HK-2 (cell line): ENCODE data around the gene CDIPT.
A peak's percentile ranks its signal among the peaks of the same experiment; 100 is the strongest.
"Not testable (repeated sequence)": the region's sequence is repeated elsewhere in the genome, so short reads cannot be mapped to it uniquely, and the experiment has no call there.

Experiments
- DNase-seq: peaks from one replicate; pipeline ENCODE4 v3.0.0-alpha.2; 2018; ENCODE audit not compliant: unreplicated experiment

The CDIPT gene

GRCh38 chr16:29862884-29863668 is at the start of gene CDIPT:
TSS of gene CDIPT (minus strand) at chr16:29863226. CDS start at chr16:29862857, 369 bp downstream.
- peak; percentile 85 for DNase-seq

- no peak for DNase-seq
These were observed 49.1 kb upstream of the CDIPT start for GRCh38 chr16:29912087-29912486.

DNA sequence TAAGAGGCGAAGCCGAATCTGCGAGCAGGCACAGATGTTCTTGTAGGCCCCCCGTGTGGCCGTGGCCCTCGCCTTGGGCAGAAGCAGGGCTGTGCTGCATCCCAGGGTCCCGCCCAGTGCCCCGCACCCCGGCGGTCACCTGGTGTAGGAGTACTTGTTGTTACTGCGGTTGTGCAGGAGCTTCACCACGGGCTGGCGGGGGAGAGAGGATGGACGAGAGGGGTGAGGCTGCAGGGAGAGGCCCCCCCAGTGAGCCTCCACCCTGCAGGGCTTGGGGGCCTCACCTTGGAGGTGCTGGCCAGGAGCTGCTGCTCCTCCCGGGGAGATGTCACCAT is 48.6 kb upstream of the CDIPT start:
- DNase-seq, result no peak

DNA sequence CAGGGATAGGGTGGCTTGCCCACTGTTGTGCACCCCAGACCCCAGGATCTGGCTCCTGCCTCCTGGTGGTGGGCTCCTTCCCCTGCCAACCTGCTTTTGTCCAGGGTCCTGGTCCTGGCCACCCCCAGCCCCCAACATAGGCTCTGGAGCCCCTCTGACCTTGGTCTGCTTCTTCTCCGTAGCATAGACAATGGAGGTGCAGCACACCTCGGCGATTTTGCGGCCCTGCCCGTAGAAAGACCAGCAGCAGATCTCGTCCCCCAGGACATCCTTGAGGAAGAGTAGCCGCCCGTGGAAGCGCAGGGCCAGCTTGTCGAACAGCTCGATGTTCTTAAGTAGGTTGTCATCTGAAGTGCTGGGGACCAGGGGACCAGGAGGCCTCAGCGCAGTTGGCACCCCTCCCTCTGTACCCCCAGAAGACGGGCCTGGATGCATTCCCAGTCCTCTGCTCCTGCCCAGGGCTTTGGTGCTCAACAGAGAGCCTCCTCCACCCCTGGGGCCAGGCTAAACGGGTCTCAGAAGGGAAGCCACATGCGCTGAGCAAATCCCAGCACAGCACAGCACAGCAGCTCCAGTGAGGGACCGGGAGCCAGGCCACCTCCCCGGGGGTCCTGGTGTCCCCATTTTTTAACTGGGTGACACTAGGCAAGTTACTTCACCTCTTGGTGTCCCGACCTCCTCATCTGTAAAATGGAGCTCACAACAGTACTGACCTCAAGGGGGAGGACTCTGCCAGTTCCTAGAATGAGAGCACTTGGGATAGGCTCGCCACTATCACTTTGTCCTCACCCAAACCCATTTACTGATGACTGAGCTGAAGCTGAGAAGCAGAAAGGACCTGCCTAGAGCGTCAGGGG is 48.0 kb upstream of the CDIPT start:
- DNase-seq, result no peak

- DNase-seq, result not testable (repeated sequence)
These were observed 46.8 kb upstream of the CDIPT start for GRCh38 chr16:29909851-29910250.

DNA sequence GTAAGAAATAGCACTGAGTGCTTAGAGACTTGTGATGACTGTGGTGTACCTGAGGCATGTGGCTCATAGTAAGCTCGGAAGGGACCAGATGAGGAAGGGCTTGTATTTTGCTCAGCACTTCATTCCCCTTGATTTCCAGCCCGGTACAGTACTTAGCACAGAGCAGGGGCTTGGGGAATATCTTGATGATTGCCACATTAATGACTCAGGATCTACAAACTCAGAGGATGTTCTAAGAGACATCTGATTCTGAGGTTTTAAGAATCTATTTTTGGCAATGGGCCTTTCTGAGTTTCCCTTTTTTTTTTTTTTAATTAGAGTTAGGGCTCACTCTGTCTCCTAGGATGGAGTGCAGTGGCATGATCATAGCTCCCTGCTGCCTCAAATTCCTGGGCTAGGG is 46.4 kb upstream of the CDIPT start:
- no peak for DNase-seq

GRCh38 chr16:29908719-29909220 is 45.7 kb upstream of the CDIPT start:
- no peak for DNase-seq

DNA sequence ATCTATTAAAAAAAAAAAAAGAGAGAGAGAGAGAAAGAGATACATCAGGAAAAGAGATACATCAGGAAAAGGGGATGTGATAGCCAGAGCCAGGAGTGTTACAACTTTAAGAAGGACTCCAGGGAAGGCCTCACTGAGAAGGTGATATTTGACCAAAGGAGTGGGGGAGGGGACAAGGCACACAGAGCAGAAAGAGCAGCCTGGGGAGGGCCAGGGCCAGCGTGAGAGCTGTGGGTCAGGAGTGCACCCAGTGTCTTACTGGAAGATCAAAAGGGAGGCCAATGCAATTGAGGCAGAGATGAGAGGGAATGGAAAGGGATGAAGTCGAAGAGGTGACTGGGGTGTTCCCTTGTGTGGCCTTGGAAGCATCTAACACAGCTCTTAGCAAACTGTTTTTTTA is 44.9 kb upstream of the CDIPT start:
- DNase-seq, result no peak

DNA sequence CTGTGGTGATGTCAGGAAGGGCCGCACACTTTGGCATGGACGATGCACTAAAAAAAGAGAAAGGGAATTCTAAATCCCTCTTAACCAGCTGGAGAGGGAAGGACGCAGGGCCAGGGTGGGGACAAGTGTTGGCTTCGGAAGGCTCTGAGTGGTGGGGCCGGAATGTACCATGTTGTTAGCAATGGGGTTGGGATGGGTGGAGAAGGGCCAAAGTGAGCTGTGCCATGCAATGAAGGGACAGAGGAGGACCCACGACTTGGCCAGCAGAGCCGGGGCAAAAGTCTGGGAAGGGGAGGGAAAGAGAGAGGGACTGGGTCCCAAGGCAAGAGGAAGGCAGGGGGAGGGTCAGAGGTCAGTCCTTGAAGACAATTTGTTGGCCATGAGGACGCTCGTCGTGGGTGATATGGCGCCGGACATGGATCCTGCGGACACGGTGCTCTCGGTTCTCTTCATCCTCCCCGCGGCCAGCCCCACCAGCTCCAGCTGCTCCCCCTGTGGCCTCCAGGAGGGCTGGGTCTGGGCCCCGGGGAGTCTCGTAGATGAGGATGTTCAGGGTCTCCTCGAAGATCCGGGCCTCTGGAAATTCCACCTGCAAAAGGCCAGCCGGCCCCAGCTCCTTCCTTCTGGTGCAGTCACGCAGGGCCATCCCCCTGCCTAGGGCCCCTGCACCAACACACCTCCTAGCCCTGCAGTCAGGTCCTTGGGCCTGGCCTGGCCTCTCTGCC is 43.7 kb upstream of the CDIPT start:
- DNase-seq, result no peak

DNA sequence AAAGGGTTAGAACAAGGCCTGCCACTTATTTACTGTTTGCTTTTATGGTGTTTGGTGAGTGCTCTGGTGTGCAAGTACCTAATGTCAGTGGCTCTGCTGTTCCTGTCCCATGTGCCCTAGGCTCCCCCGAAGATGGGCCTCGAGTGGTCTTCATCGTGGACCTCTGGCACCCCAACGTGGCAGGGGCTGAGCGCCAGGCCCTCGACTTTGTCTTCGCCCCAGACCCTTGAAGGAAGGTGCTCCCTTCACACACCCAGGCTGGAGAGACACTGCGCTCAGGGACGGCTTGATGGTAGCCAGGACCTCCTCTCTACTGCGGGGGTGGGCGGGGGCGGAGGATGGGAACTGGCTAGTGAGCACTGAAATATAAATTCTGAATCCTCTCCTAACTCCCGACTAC is 42.6 kb upstream of the CDIPT start:
- DNase-seq, result no peak

DNA sequence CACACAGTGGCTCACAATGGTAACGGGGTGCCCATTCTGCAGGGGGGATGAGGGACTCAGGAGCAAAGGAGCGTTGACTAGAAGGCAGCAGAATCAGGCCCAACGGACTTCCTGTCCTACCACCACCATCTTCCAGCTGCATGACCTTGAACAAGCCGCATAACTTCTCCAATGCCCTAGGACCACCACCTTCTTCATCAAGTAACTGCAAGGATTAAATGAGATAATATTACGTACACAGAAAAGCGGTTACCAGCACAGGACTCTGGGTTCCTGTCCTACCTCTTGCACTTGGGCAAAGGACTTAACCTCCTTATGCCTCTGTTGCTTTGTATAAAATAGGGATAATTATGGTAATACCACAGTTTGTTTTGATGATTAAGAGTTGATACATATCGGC is 41.9 kb upstream of the CDIPT start:
- no peak for DNase-seq

DNA sequence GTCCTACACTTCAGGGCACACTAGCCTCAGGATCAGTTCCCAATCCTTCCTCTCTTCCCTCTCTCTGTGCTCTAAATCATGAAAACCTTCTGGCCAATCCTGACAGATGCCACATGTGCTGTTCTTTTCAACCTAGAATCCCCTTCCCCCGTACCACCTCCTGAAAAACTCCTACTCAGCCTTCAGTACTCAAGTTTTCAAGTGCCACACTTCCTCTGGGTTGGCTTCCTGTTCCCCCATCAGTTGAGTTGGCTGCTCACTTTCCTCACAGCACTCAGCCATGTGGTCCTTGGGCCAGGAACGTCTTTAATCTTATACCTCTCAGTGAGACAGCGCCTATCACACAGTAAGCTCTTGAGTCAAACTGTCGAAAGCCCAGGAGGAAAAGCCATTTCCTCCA is 40.6 kb upstream of the CDIPT start:
- no peak for DNase-seq

GRCh38 chr16:29901607-29901945 is 38.5 kb upstream of the CDIPT start:
- no peak for DNase-seq

- no peak for DNase-seq
These were observed 38.0 kb upstream of the CDIPT start for GRCh38 chr16:29900888-29901606.

- DNase-seq, result peak; percentile 93
These were observed 37.3 kb upstream of the CDIPT start, which contains the start of gene ASPHD1 for GRCh38 chr16:29900102-29900887. TSS of gene ASPHD1 (plus strand) at chr16:29900488. CDS start at chr16:29900972, 484 bp downstream.

DNA sequence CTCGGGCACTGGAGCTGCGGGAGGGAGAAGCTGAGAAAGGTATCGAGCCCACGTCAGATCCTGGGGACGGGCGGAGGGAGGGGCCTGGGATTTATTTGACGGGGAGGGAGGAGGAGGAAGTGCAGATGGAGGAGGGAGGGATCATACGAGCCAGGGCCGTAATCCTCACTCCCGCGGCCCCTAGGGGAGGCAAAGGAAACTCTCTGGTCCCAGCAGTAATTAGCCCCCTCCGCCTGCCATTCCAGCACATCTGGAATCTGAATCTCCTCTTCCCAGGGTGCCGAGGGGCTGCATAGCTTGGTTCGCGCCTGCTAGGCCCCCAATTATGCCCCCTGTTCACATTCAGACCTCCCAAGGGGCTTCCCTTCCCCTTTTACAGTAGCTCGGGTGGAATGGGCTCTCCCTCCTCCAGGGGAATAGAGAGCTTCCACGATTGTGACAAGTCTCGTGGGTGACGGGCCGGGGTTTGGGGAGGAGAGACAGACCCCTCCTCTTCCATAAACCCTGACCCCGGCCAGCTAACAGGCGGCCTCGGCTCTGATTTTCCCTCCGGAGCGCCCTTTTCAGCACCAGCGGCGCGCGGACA is 36.6 kb upstream of the CDIPT start, which contains the start of gene SEZ6L2:
Gene SEZ6L2, minus strand, starts transcription at position 35 of the 586 bp plus-strand sequence. CDS start 531 bp downstream, outside the sequence.
- peak; percentile 83 for DNase-seq

- DNase-seq, result no peak
These were observed 35.9 kb upstream of the CDIPT start for GRCh38 chr16:29898804-29899515.

DNA sequence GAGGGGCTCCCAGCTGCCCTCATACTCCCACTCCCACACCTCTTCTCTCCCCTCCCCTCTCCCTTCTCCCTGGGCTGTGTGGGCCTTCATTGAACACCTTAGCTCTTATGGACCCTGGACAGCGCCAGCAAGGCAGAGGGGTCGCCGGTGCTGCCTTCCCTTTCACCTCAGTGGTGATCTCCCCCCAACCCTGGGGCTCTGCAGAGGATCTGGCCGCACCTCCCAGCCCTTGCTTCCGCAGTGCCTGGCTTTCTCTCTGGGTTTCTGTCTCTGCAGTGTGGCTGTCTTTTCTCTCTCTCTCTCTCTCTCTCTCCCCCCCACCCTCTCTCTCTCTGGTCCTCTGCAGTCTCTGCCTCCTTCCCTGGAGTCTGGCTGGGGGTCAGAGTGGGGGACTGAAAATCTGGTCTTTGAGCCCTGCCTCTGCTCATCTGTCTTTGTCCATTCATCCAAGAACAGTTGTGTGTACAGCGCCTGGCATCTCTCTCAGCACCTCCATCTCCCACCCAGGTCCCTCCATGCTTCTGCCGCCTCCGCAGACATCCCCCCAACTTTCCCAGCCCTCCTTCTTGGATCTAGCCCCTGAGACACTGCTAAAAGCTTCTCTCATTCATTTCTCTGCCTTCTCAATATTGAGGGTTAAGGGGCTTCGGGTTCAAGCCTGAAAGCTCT is 35.2 kb upstream of the CDIPT start:
- DNase-seq, result no peak

DNA sequence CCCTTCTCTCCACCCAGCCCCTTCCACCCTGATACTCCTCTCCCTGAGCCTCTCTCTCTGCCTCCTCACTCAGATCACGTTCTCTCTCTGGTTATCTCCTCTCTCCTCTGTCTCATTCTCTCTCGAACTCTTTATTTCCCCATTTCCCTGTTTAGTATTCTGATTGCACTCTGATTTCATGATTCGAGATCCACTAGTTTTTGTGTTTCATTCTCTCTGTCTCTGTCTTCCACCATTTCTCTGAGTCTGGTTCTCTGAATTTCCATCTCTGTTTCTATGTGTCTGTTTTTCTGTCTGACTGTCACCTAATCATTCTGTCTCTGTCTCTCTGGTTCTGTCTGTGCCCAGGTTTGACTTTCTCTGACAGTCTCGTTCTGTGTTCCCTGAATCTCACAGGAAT is 34.3 kb upstream of the CDIPT start:
- DNase-seq, result no peak
